SU-DHL-6 (cell line): ENCODE results near the gene PPP2R2B.

Source experiments
- EZH2phosphoT487 ChIP-seq: fragments of 200-600 bp; sonication (generic), shearing (Covaris generic); conservative IDR thresholded peaks from 2 replicates; pipeline ENCODE4 v1.6.1; 2018; ENCODE audit warnings: mild to moderate bottlenecking, antibody characterized with exemption, low read length, moderate library complexity, mixed read lengths
- TF ChIP-seq, protein P1 (sequence below): fragments of 200-600 bp; sonication (generic); IDR thresholded peaks from one replicate; pipeline ENCODE4 v1.5.1; 2017; ENCODE audit warnings: antibody characterized with exemption, mild to moderate bottlenecking, low read length, moderate library complexity; ENCODE audit not compliant: insufficient read depth, poor library complexity, severe bottlenecking

DNA sequence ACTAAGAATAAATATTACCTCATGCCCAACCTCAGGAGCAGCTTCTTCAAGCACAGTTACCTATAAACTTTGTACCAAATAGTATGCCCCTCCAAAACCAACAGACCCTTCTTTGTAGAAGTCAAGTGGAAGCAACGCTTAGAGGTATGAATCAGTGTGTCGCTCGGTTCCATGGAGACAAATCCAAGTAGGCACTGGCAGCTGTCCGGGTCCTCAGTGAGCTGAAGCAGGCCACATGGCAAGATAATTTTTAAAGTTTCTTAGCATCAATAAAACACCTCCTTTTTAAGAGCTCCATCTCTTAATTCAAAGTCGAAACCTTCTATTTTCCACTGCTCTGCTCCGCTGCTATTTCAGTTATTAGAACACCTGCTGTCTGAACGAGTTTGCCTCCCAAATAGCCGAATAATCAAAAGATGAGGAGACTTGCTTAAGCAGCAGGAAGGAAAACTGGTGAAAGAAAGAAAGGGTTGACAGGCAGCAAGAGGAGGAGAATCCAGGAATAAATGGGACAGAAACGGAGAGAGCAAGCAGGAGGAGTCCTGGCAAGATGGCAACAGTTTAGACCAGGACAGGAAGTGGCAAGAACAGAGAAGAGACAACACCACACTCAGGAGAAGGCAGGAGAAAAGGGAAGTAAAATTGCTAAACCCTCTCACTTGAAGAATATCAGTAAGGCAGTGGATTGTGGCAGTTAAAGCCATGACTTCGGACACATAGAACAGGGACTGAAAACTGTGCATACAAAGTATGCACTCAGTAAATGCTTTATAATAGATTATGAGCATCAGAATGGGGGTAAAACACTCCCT, 65.0 kb downstream of the PPP2R2B start:
- TF ChIP-seq, protein P1, sequence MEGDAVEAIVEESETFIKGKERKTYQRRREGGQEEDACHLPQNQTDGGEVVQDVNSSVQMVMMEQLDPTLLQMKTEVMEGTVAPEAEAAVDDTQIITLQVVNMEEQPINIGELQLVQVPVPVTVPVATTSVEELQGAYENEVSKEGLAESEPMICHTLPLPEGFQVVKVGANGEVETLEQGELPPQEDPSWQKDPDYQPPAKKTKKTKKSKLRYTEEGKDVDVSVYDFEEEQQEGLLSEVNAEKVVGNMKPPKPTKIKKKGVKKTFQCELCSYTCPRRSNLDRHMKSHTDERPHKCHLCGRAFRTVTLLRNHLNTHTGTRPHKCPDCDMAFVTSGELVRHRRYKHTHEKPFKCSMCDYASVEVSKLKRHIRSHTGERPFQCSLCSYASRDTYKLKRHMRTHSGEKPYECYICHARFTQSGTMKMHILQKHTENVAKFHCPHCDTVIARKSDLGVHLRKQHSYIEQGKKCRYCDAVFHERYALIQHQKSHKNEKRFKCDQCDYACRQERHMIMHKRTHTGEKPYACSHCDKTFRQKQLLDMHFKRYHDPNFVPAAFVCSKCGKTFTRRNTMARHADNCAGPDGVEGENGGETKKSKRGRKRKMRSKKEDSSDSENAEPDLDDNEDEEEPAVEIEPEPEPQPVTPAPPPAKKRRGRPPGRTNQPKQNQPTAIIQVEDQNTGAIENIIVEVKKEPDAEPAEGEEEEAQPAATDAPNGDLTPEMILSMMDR, result no peak
- no peak for TF ChIP-seq EZH2phosphoT487
